Duodenal mucosa (tissue), 2 donors: ENCODE measurements around the gene CLSTN1.
"Not testable (repeated sequence)": the region's sequence is repeated elsewhere in the genome, so short reads cannot be mapped to it uniquely, and the experiment has no call there.

Experiments used
- H3K27ac ChIP-seq: one replicate; pipeline ENCODE4 v1.7.0; 2013; ENCODE audit warnings: low read depth, low read length
- H3K27me3 ChIP-seq, 2 donors: one replicate each; pipeline ENCODE4 v1.7.0; 2013; ENCODE audit warnings: low read length in 2 of 2, control low read depth in 1 of 2; ENCODE audit not compliant: insufficient read depth in 2 of 2, control insufficient read depth in 1 of 2
- H3K36me3 ChIP-seq, 2 donors: one replicate each; pipeline ENCODE4 v1.7.0; 2013; ENCODE audit warnings: low read length in 2 of 2, control low read depth in 1 of 2; ENCODE audit not compliant: insufficient read depth in 2 of 2, control insufficient read depth in 1 of 2
- H3K4me1 ChIP-seq, 2 donors: one replicate each; pipeline ENCODE4 v1.7.0; 2013; ENCODE audit warnings: low read length in 2 of 2, control low read depth in 1 of 2; ENCODE audit not compliant: insufficient read depth in 2 of 2, control insufficient read depth in 1 of 2
- H3K4me3 ChIP-seq, 2 donors: one replicate each; pipeline ENCODE4 v1.7.0; 2013; ENCODE audit warnings: low read length in 2 of 2, low read depth in 1 of 2
- H3K9ac ChIP-seq, 2 donors: one replicate each; pipeline ENCODE4 v1.7.0; 2013; ENCODE audit warnings: low read length in 2 of 2, low read depth in 1 of 2
- H3K9me3 ChIP-seq, 2 donors: one replicate each; pipeline ENCODE4 v1.7.0; 2013; ENCODE audit warnings: low read length in 2 of 2, control low read depth in 1 of 2; ENCODE audit not compliant: control insufficient read depth in 1 of 2

The CLSTN1 gene

GRCh38 chr1:9755441-9755995 lies 68.2 kb downstream of the CLSTN1 start:
- H3K4me1 ChIP-seq = no peaks in the 10 kb centered on the region
- H3K27ac ChIP-seq = no peak overlapping the region
- H3K27me3 ChIP-seq = no peaks in the 10 kb centered on the region
- no peaks in the 10 kb centered on the region for H3K9me3 ChIP-seq
- peaks cover 8 to 29% of the 10 kb centered on the region in 2 donors for H3K36me3 ChIP-seq
- no peak overlapping the region for H3K4me3 ChIP-seq
- H3K9ac ChIP-seq = no peak overlapping the region

DNA sequence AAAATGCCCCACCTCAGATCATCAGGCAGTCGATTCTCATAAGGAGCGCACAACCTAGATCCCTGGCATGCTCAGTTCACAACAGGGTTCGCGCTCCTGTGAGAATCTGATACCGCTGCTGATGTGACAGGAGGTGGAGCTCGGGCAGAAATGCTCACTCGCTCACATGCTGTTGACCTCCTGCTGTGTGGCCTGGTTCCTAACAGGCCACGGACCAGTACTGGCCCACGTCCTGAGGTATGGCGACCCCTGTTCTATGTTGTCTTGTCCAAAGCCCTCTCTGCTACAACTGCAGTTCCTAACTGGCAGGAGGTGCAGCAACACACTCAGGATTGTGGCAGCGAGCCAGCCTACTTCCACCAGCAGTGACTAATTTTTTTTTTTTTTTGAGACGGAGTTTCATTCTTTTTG lies 70.6 kb downstream of the CLSTN1 start:
- H3K4me1 ChIP-seq = no peaks in the 10 kb centered on the region
- H3K27me3 ChIP-seq = no peaks in the 10 kb centered on the region
- peaks cover 11 to 48% of the 10 kb centered on the region in 2 donors for H3K36me3 ChIP-seq
- H3K4me3 ChIP-seq = no peak overlapping the region
- no peak overlapping the region for H3K27ac ChIP-seq
- no peaks in the 10 kb centered on the region for H3K9me3 ChIP-seq
- no peak overlapping the region for H3K9ac ChIP-seq

- peaks cover 12 to 50% of the 10 kb centered on the region in 2 donors for H3K36me3 ChIP-seq
- H3K9ac ChIP-seq = no peak overlapping the region
- no peaks in the 10 kb centered on the region for H3K9me3 ChIP-seq
- H3K27me3 ChIP-seq = no peaks in the 10 kb centered on the region
- H3K27ac ChIP-seq = no peak overlapping the region
- no peak overlapping the region for H3K4me3 ChIP-seq
- no peaks in the 10 kb centered on the region for H3K4me1 ChIP-seq
Observed at GRCh38 chr1:9751971-9752370, 71.8 kb downstream of the CLSTN1 start.

DNA sequence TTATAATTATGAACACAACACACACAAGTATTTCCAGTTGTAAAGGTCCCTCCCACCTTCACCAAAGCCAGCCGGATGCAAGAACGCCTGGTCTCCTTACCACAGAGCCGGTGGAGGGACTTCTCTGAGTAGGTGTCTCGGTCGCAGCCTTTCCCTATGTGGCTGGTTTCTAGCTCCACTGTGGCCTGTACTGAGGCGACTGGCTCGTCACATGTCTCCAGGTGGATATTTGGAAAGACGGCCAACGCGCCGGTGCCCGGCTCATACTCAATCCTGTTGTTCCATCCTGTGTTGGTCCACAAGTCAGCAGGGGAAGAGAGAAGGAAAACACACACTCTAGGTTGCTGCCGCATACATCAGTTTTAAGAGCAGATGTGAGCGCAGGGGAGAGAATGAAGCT lies 74.4 kb downstream of the CLSTN1 start:
- H3K9ac ChIP-seq = no peak overlapping the region
- no peak overlapping the region for H3K4me3 ChIP-seq
- no peaks in the 10 kb centered on the region for H3K9me3 ChIP-seq
- H3K4me1 ChIP-seq = no peaks in the 10 kb centered on the region
- H3K27me3 ChIP-seq = no peaks in the 10 kb centered on the region
- H3K36me3 ChIP-seq = peaks cover 15 to 63% of the 10 kb centered on the region in 2 donors
- H3K27ac ChIP-seq = no peak overlapping the region

DNA sequence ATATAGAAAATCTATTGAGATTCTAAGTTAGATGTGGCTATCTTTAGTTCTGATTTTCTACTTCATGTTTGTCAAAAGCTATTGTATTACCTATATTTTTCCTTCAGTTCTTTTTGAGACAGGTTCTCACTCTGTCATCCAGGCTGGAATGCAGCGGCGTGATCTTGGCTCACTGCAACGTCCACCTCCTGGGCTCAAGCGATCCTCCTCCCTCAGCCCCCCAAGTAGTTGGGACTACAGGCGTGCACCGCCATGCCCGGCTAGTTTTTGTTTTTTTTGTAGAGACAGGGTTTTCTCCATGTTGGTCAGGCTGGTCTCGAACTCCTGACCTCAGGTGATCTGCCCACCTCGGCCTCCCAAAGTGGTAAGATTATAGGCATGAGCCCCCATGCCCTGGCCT lies 75.4 kb downstream of the CLSTN1 start:
- peaks cover 21 to 65% of the 10 kb centered on the region in 2 donors for H3K36me3 ChIP-seq
- H3K4me1 ChIP-seq, H3K9ac ChIP-seq, H3K9me3 ChIP-seq, H3K27me3 ChIP-seq, H3K4me3 ChIP-seq, H3K27ac ChIP-seq: not testable (repeated sequence)

DNA sequence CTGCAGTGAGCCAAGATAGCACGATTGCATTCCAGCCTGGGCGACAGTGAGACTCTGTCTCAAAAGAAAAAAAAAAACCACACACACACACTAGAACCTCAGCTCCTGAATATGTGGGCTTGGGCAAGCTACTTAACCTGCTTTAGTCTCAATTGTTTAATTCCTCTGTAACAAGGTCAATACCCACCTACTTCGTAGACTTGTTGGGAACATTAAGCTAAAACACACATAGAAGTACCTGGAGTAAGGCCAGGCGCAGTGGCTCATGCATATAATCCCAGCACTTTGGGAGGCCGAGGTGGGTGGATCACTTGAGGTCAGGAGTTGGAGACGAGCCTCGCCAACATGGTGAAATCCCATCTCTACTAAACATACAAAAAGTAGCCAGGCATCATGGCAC lies 77.1 kb downstream of the CLSTN1 start:
- no peaks in the 10 kb centered on the region for H3K4me1 ChIP-seq
- H3K9me3 ChIP-seq = no peaks in the 10 kb centered on the region
- no peak overlapping the region for H3K9ac ChIP-seq
- no peak overlapping the region for H3K27ac ChIP-seq
- H3K27me3 ChIP-seq = no peaks in the 10 kb centered on the region
- no peak overlapping the region for H3K4me3 ChIP-seq
- H3K36me3 ChIP-seq = peaks cover 16 to 67% of the 10 kb centered on the region in 2 donors

DNA sequence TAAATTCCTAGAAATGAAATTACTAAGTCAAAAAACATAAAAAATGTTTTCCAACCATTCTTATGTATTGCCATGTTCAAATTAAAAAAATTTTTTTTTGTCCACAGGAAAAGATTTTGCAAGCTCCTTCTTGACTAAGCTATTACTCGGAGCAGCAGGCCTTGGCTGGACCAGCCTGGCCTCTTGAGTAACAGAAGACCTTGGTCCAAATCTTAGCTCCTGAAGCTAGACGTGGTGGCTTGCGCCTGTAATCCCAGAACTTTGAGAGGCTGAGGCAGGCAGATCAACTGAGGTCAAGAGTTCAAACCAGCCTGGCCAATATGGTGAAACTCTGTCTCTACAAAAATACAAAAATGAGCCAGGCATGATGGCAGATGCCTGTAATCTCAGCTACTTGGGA lies 77.6 kb downstream of the CLSTN1 start:
- Histone ChIP-seq H3K9me3 (no peaks in the 10 kb centered on the region), H3K27ac (no peak overlapping the region), H3K4me1 (no peaks in the 10 kb centered on the region), H3K27me3 (no peaks in the 10 kb centered on the region), H3K4me3 (no peak overlapping the region), H3K36me3 (peaks cover 13 to 66% of the 10 kb centered on the region in 2 donors), H3K9ac (no peak overlapping the region)

GRCh38 chr1:9744106-9744799 lies 79.5 kb downstream of the CLSTN1 start:
- Histone ChIP-seq H3K27ac (no peak overlapping the region), H3K4me1 (no peaks in the 10 kb centered on the region), H3K36me3 (peaks cover 22 to 67% of the 10 kb centered on the region in 2 donors), H3K27me3 (no peaks in the 10 kb centered on the region), H3K4me3 (no peak overlapping the region), H3K9me3 (no peaks in the 10 kb centered on the region), H3K9ac (no peak overlapping the region)

DNA sequence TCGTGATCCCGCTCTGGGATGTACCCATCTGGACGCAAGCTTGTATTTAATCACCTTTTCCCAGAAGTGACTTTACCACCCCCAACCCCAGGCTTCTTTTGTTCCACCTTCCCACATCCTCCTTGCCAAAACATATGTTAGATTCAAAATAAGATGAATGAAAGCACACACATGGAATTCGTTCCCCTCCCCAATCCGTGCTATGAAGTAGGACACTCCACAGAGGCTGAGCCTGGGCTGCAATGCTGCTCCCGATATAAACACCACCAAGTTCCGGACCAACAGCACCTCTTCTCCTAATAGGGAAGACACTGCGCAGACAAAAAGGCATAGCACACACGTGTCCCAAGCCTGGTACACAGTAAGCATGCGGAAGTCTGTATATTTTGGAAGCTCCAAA lies 86.1 kb downstream of the CLSTN1 start:
- no peak overlapping the region for H3K9ac ChIP-seq
- H3K4me3 ChIP-seq = no peak overlapping the region
- no peaks in the 10 kb centered on the region for H3K4me1 ChIP-seq
- H3K36me3 ChIP-seq = peaks cover 55 to 81% of the 10 kb centered on the region in 2 donors
- no peaks in the 10 kb centered on the region for H3K27me3 ChIP-seq
- no peaks in the 10 kb centered on the region for H3K9me3 ChIP-seq
- no peak overlapping the region for H3K27ac ChIP-seq

- H3K9ac ChIP-seq = no peak overlapping the region
- H3K27ac ChIP-seq = no peak overlapping the region
- H3K27me3 ChIP-seq = no peaks in the 10 kb centered on the region
- H3K4me3 ChIP-seq = no peak overlapping the region
- H3K4me1 ChIP-seq = no peaks in the 10 kb centered on the region
- peaks cover 59 to 86% of the 10 kb centered on the region in 2 donors for H3K36me3 ChIP-seq
- no peaks in the 10 kb centered on the region for H3K9me3 ChIP-seq
Observed at GRCh38 chr1:9737057-9737456, 86.7 kb downstream of the CLSTN1 start.
